ENCODE data around the gene SLC26A6.

SLC26A6 gene

DNA sequence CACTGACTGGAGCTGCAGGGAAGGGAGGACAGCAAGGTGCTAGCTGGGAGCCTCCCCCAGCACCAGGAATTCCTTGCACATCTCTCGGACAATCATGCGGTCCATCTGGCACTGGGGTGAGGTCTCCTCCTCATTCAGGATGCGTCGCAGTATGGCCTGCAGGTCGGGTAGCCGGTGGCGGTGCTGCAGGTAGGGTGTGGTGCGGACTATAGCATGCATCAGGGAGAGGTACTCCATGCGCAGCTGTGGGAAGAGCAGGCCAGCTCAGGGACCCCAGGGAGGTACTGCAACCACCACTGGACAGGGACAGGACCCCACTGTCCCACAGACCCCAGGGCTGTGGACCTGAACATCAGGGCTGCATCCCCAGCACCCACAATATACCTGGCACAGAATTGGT is 39.2 kb upstream of the SLC26A6 start:
- TF ChIP-seq, protein P1, sequence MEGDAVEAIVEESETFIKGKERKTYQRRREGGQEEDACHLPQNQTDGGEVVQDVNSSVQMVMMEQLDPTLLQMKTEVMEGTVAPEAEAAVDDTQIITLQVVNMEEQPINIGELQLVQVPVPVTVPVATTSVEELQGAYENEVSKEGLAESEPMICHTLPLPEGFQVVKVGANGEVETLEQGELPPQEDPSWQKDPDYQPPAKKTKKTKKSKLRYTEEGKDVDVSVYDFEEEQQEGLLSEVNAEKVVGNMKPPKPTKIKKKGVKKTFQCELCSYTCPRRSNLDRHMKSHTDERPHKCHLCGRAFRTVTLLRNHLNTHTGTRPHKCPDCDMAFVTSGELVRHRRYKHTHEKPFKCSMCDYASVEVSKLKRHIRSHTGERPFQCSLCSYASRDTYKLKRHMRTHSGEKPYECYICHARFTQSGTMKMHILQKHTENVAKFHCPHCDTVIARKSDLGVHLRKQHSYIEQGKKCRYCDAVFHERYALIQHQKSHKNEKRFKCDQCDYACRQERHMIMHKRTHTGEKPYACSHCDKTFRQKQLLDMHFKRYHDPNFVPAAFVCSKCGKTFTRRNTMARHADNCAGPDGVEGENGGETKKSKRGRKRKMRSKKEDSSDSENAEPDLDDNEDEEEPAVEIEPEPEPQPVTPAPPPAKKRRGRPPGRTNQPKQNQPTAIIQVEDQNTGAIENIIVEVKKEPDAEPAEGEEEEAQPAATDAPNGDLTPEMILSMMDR (IDR thresholded peaks at IDR 0.05; ENCODE audit: low read depth, low read length, missing control alignments): no peak
- no peak for DNase-seq
- in situ Hi-C loops (cut with HindIII; ENCODE audit: low pct_ligation_motif_present, low sequenced_read_pairs): no loop called here
- Histone ChIP-seq H3K27me3 (replicated peaks) (no peaks in the 10 kb centered on the region), H3K36me3 (replicated peaks) (peaks cover 12% of the 10 kb centered on the region), H3K4me3 (ENCODE audit: low read depth, low read length) (no peak overlapping the region), H3K27ac (no peak overlapping the region)

DNA sequence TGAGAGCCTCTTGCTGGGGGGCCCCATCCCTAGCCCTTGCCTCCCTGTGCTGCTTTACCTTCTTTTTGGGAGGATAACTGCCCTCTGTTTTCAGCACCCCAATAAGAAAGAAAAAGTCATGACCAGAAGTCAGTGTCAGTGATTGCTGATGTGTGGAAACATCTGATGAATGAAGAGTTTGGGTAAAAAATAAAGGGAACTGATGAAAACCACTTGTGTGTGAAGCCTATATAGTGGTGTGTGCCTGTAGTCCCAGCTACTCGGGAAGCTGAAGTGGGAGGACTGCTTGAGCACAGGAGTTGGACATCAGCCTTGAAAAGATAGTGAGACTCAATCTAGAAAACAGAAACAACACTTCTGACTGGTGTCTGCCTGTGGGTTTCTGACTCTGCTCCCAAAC is 37.3 kb upstream of the SLC26A6 start:
- DNase-seq: no peak
- H3K36me3 ChIP-seq (replicated peaks): no peaks in the 10 kb centered on the region
- no peaks in the 10 kb centered on the region for H3K27me3 ChIP-seq (replicated peaks)
- H3K27ac ChIP-seq: no peak overlapping the region
- in situ Hi-C loops (cut with HindIII; ENCODE audit: low pct_ligation_motif_present, low sequenced_read_pairs): no loop called here
- TF ChIP-seq, protein P1 (IDR thresholded peaks at IDR 0.05; ENCODE audit: low read depth, low read length, missing control alignments): no peak
- no peak overlapping the region for H3K4me3 ChIP-seq (ENCODE audit: low read depth, low read length)

GRCh38 chr3:48664929-48665328 is 29.7 kb upstream of the SLC26A6 start:
- no peak overlapping the region for H3K27ac ChIP-seq
- TF ChIP-seq, protein P1 (IDR thresholded peaks at IDR 0.05; ENCODE audit: low read depth, low read length, missing control alignments): no peak

GRCh38 chr3:48664313-48664644 is 29.0 kb upstream of the SLC26A6 start:
- Histone ChIP-seq H3K4me3 (ENCODE audit: low read depth, low read length) (no peak overlapping the region), H3K36me3 (replicated peaks) (no peaks in the 10 kb centered on the region), H3K27ac (no peak overlapping the region), H3K27me3 (replicated peaks) (no peaks in the 10 kb centered on the region)
- no peak for DNase-seq
- TF ChIP-seq, protein P1 (IDR thresholded peaks at IDR 0.05; ENCODE audit: low read depth, low read length, missing control alignments): no peak
- in situ Hi-C loops (cut with HindIII; ENCODE audit: low pct_ligation_motif_present, low sequenced_read_pairs): no loop called here

More at GRCh38 chr3:48664929-48665328, 29.7 kb upstream of the SLC26A6 start:
- DNase-seq: no peak
- in situ Hi-C loops (cut with HindIII; ENCODE audit: low pct_ligation_motif_present, low sequenced_read_pairs): no loop called here
- Histone ChIP-seq H3K36me3 (replicated peaks) (no peaks in the 10 kb centered on the region), H3K4me3 (ENCODE audit: low read depth, low read length) (no peak overlapping the region), H3K27me3 (replicated peaks) (no peaks in the 10 kb centered on the region)

DNA sequence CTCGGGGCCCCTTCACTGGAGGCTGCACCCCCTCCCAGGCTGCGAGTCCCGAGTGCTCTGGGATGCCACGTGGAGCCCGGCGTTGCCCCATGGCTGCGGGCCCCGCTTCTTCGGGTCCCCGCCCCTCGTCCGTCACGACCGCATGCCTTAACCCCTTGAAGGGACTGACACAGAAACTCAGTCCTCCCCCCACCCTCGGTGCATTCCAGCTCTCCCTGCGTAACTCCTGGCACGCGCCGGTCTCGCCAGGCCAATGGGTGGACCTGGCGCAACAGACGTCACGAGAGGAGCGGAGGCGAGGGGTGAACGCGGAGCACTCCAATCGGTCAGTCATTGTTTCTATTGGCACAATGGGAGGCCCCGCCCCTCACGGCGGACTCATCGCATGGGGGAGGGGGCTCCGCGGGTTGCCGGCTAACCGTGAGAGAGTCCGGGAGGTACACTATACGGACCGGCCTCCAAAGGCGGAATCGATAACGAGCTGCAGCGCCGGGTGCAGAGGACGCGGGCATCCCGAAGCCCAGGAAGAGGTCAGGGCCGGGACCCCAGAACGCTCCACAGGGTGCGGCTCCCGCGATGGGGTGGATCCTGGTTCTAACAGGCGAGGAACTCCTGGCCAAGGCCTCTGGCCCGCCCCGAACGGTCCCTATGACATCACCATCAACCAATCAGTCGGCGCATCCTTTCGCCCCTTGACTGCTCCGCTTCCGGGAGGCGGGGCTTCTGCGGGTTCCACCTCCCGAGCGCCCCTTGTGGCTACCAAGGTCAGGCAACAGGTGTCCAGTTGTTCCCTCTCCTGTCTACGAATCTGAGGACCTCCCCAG is 28.4 kb upstream of the SLC26A6 start:
- Histone ChIP-seq H3K36me3 (replicated peaks) (no peaks in the 10 kb centered on the region), H3K4me3 (ENCODE audit: low read depth, low read length) (peak overlapping the region; percentile 64), H3K27ac (peak overlapping the region; percentile 87), H3K27me3 (replicated peaks) (no peaks in the 10 kb centered on the region)
- TF ChIP-seq, protein P1 (IDR thresholded peaks at IDR 0.05; ENCODE audit: low read depth, low read length, missing control alignments): peak; percentile 83
- in situ Hi-C loops (cut with HindIII; ENCODE audit: low pct_ligation_motif_present, low sequenced_read_pairs): no loop called here
- peak; percentile 96 for DNase-seq

All from brain microvascular endothelial cell (primary cell).